OCI-M1 (cell line): Measurements from ENCODE around the gene TRMU.

Source experiments
- DNase-seq: peaks from one replicate; lab custom pipeline; 2025; lab: John Stamatoyannopoulos, UW

TRMU gene, protein sequence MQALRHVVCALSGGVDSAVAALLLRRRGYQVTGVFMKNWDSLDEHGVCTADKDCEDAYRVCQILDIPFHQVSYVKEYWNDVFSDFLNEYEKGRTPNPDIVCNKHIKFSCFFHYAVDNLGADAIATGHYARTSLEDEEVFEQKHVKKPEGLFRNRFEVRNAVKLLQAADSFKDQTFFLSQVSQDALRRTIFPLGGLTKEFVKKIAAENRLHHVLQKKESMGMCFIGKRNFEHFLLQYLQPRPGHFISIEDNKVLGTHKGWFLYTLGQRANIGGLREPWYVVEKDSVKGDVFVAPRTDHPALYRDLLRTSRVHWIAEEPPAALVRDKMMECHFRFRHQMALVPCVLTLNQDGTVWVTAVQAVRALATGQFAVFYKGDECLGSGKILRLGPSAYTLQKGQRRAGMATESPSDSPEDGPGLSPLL

DNA sequence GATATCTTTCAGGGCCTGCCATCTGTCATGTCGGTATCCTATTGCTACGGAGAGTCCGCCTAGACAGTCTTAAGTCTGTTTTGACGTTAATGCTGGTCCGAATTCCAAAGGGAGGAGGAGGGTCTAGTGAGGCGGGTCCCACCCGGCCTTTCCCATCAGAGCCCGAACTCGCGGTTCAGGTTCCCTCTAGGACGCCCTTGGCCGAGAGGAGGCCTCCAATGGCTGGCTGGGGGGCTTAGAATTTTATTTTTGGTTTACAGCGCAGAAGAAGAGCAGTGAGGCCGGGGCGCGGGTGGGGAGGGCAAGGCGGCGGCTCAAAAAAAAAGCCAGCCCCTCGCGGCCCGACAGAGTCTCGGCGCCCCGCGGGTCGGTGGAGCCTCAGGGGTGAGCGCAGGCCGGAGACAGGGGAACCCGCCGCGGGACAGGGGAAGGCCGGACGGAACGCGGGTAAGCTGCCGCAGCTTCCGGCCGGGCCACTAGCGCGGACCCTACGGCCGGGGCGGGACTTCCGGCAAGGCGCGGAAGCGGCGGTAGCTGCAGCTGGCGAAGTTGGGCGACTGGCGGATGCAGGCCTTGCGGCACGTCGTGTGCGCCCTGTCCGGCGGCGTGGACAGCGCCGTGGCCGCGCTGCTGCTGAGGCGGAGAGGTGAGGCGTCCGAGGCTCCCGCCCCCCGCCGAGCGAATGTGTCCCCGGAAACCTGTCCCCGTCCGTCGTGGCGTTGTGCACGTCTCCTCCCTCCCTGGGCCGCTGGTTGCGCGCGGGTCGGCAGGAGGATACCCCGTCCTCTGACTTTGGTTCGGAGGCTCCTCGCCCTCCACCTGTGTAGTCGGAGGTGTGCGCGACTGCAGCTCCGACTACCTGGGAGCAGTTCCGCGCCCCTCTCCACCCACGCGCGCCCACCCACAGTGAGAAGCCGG, at the start of gene TRMU:
Gene TRMU (plus strand): TSS at position 514 of the 918 bp plus-strand sequence. CDS start 51 bp downstream, at position 565.
- DNase-seq, result peak; percentile 91

- no peak for DNase-seq
These were observed 49.5 kb upstream of the TRMU start for GRCh38 chr22:46286006-46286405.

GRCh38 chr22:46286941-46287872, 48.3 kb upstream of the TRMU start:
- no peak for DNase-seq

DNA sequence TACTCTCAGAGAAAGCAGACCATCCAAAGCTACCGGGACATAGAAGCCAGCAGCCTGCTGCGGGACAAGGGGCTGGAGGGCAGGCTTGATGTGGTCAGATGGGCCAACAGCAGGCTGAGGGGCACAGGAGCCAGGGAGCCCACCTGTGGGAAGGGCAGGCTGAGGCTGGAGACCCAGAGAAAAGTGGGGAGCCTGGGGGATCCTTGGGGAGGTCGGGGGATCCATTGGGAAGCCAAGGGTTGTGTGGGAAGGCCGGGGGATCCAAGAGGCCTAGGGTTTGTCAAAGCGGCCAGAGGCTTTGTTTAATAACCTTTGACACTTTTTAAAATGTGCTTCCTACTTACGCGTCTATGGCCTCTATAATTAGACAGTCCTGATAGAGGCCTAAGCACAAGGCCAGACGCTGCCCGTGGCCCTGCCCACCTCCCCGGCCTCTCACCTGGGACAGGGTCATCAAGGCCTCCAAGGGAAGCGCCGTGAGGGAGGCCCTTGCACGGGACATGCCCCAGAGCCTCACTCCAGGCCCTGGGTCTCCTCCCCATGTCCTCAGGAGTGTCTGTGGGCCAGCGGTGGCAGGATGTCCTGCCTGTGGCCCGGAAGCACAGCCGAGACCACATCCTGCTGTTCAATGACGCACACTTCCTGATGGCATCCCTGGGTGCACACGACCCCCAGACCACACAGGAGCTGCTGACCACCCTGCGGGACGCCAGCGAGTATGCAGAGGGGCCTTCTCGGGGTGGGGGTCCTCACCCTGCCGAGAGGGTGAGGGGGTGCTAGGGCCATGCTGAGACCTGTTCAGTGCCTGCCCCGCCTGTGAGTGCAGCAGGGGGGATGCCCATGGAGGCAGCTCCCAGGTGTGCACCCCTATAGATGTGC, 47.4 kb upstream of the TRMU start:
- DNase-seq, result no peak

DNA sequence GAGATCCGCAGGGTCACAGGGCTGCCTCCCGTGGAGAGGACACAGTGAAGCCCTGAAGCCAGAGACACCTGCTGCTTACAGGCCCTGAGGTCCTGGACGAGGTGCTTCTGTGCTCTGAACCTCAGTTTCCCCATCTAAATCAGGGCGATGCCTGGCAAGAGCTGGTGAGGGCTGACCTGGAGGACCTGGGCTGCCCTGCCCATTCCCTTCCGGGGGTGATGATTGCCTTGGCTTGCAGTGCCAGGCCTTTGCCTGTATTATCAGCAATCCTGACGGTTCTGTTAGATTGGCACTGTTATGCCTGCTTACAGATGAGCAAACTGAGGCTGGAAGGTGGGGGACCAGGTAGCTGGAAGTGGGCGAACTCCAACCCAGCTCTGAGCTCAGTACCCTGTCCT, 46.7 kb upstream of the TRMU start:
- DNase-seq, result no peak

DNA sequence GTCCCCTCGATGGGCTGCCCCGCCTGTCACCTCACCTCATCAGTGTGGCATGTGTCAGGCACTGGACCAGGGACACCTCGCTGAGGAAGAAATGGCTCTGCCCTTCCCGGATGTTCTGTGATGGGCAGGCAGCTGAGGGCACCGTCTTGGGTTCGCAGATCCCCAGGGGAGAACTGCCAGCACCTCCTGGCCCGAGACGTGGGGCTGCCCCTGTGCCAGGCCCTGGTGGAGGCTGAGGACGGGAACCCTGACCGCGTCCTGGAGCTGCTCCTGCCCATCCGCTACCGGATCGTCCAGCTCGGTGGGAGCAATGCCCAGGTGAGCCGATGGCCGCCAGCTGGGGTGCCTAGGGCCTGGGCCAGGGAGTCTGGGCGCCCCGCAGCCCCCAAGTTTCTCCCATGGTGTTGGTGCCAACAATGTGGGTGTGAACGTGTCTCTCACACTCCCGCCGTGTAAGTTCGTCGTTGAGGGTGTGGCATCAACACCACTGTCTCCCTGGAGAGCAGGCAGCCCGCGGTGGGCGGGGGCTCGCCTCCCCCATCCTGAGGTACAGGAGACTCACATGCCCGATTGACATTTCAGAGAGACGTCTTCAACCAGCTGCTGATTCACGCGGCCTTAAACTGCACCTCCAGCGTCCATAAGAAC, 46.1 kb upstream of the TRMU start:
- no peak for DNase-seq

GRCh38 chr22:46290121-46290842, 45.2 kb upstream of the TRMU start:
- no peak for DNase-seq

DNA sequence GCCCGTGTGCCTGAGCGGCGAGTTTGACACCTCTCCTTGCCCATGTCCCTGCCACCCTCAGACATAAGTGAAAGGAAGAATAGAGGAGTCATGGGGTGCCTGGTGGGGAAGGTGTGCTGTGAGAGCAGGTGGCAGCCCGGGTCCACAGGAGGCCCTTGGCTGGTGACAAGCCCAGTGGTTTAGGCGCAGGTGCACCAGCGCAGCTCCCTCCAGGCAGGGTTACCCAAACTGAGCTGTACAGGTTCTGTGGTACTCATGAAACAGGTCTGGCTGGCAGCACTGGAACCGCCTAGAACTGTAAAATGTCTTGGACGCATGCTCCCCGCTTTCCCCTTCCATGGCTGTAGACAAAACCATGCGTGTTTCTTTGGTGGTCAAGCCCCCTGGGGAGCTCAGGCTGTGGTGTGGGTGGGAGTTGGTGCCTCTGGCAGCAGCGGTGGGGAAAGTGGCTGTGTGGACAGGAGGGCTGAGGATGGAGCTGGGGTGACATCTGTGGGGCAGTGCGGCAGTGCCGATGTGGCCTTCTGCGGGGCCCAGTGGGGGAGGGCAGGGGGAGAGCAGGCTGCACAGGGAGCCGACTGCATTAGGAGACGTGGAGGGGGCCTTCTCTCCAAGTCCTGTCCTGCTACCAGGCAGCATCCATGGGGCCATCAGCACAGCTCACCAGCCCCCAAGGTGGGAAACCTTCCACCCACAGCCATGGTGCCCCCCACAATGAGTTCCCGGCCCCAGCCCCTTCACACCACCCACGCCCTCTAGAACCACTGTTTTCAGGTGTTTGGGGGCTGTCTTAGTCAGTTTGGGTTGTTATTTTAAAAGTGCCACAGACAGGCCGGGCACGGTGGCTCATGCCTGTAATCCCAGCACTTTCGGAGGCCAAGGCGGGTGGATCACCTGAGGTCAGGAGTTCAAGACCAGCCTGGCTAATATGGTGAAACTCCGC, 44.4 kb upstream of the TRMU start:
- no peak for DNase-seq

GRCh38 chr22:46292173-46292572, 43.3 kb upstream of the TRMU start:
- DNase-seq, result no peak

- DNase-seq, result no peak
These were observed 42.8 kb upstream of the TRMU start for GRCh38 chr22:46292732-46293131.

DNA sequence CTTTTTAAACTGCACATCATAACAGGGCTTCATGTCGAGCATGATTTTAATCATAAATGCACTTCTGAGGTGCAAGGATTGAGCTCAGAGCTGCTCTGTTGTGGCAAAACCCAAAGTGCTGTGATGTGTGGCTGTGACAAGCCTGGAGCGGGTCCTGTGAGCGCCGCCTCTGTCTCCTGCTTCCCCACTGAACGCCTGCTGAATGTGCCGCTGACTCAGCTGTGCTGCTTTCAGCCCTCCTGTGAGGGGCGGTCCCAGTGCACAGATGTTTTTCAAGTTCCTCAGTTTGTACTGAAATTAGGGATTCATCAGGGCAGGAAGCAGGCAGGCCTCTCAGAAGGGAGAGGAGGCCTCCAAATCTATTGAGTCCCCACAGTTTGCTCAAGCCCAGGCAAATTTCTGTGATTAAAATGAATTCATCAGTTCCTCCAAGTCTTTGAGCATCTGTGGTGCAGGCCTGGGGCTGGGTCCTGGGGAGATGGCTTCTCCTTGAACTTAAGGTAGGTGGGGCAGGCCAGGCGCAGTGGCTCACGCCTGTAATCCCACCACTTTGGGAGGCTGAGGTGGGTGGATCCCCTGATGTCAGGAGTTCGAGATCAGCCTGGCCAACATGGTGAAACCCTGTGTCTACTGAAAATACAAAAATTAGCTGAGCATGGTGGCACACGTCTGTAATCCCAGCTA, 41.8 kb upstream of the TRMU start:
- DNase-seq, result no peak

GRCh38 chr22:46294784-46295183, 40.7 kb upstream of the TRMU start:
- no peak for DNase-seq

GRCh38 chr22:46295277-46295971, 40.1 kb upstream of the TRMU start:
- no peak for DNase-seq

- DNase-seq, result peak; percentile 99
These were observed 39.0 kb upstream of the TRMU start, which contains the start of gene GTSE1 for GRCh38 chr22:46296257-46297150. Gene GTSE1 (plus strand): TSS chr22:46296870. CDS start chr22:46297401, 531 bp downstream.

- peak; percentile 42 for DNase-seq
These were observed 38.2 kb upstream of the TRMU start for GRCh38 chr22:46297151-46297812.

GRCh38 chr22:46299101-46299500, 36.4 kb upstream of the TRMU start:
- no peak for DNase-seq
